D341Med (cell line): ENCODE measurements around the gene MCRIP2.

Source experiments
- DNase-seq: peaks from one replicate; pipeline ENCODE4 v3.0.0; 2012; ENCODE audit warnings: low spot score

MCRIP2 gene

DNA sequence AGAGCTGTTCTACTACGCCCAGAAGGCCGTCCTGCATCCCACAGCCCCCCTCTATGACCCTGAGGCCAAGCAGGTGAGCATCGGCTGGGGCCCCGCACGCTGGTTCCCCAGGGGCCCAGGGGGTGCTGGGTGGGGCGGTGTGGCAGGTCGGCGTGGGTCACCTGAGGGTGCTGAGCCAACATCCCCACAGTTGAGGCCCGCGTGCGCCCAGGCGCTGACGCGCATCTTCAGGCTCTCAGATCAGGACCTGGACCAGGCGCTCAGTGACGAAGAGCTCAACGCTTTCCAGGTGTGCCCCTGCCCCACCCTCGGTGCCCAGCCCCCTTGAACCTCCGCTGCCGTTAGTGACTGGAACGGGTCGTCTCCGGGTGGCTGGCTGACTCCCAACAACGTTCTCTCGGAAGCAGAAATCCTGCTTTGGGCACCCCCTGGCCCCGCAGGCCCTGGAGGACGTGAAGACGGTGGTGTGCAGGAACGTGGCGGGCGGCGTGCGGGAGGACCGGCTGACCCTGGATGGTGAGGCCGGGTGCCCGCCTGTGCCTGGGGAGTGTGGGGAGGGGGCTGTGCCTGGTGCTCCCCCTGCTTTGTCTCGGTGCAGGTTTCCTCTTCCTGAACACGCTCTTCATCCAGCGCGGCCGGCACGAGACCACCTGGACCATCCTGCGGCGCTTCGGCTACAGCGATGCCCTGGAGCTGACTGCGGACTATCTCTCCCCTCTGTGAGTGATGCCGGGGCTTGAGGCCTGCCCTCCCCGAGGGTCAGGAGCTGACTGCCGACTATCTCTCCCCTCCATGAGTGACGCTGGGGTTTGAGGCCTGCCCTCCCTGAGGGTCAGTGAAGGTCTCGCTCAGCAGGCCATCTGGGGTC lies 29.1 kb downstream of the MCRIP2 start:
- DNase-seq: no peak

DNA sequence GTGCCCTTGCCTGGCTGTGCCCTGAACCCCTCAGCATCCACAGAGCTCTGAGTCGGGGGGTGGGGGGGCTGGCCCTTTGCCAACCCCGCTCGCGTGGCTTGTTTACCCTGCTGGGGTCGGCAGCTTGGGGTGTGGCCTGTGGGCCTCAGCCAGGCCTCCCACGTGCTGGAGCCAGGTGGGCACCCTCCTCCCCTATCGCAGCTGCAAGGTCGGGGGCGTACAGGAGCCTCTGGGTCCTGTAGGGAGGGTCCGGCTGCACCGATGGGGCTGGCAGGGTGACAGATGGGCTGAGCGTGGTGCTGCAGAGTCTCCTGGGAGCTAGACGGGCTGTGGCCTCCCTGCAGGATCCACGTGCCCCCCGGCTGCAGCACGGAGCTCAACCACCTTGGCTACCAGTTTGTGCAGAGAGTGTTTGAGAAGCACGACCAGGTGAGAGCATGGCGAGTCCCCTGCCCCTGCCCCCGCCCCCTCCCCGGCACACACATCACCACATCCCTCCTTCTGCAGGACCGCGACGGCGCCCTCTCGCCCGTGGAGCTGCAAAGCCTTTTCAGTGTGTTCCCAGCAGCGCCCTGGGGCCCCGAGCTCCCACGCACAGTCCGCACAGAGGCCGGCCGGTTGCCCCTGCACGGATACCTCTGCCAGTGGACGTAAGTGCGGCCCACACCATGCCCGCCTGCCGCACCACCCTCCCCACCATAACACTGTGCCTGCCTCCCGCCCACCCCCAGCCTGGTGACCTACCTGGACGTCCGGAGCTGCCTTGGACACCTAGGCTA lies 29.9 kb downstream of the MCRIP2 start:
- peak; percentile 61 for DNase-seq

DNA sequence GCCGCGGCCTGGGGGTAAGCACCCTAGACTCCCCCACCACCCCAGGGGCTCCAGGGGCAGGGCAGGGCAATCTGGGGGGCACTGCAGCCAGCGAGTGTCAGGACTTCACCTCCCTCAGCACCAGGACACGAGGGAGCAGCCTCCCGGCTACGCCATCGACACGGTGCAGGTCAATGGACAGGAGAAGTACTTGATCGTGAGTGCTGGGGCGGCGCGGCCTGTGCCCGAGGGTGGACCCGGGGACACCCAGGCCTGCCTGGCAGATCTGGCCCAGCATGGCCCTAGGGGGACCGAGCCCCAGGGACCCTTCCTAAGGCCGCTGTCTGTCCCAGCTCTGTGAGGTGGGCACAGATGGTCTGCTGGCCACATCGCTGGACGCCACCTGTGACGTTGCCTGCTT lies 30.7 kb downstream of the MCRIP2 start:
- DNase-seq: no peak

DNA sequence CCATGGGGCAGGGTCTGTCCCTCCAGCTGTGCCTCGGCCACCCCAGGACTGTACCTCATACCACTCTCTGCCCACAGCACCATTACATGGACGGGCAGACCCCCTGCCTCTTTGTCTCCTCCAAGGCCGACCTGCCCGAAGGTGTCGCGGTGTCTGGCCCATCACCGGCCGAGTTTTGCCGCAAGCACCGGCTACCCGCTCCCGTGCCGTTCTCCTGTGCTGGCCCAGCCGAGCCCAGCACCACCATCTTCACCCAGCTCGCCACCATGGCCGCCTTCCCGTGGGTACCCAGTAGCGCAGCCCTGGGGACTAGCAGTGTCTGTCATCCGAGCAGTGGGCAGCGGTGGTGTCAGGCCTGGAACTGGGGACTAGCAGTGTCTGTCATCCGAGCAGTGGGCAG lies 31.2 kb downstream of the MCRIP2 start:
- no peak for DNase-seq

DNA sequence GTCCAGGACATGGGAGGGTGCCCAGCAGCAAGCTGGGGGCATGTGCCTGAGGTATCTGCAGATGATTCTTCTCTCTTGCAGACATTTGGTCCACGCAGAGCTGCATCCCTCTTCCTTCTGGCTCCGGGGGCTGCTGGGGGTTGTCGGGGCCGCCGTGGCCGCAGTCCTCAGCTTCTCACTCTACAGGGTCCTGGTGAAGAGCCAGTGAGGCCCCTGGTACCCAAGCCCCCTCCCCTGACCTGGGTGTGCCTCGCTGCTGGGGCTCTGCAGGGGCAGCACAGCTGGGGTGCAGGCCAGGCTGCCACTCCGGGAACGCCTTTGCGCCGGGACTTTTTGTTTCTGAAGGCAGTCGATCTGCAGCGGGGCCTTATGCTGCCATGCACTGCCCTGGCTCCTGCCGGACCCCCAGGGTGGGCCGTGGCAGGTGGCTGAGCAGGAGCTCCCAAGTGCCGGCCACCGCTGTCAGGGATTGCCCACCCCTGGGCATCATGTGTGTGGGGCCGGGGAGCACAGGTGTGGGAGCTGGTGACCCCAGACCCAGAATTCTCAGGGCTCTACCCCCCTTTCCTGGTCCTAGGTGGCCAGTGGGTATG lies 31.9 kb downstream of the MCRIP2 start:
- no peak for DNase-seq

DNA sequence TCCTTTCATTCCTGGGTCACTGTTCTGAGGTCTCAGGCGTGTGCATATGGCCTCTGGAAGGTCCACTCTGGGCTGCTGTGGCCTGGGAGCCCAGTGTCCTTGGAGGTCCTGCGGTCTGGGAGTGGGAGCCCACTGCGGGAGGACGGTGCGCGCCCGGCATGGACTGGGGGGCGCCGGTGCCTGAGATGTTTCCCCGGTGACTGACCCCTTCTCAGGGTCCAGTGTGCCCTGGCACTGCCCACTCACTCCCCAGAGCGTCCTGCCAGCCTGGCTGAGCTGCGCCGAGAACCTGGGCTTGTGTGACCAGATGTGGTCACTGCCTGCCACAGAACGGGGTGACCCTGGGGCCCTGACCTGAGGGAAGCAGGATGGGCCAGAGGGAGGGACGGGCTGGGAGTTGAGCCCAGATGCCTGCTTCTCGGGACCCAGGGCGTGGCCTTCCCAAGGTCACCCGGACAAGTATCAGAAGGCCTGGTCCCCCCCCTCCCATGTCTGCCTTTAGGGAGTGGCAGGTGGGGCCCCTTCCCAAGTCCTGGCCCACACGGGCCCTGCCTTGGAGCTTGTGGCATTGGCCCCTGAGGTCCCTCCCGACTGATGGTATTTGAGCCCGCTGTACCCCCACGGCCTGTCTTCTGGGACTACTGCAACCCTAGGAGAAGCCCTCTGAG lies 32.7 kb downstream of the MCRIP2 start:
- no peak for DNase-seq

DNA sequence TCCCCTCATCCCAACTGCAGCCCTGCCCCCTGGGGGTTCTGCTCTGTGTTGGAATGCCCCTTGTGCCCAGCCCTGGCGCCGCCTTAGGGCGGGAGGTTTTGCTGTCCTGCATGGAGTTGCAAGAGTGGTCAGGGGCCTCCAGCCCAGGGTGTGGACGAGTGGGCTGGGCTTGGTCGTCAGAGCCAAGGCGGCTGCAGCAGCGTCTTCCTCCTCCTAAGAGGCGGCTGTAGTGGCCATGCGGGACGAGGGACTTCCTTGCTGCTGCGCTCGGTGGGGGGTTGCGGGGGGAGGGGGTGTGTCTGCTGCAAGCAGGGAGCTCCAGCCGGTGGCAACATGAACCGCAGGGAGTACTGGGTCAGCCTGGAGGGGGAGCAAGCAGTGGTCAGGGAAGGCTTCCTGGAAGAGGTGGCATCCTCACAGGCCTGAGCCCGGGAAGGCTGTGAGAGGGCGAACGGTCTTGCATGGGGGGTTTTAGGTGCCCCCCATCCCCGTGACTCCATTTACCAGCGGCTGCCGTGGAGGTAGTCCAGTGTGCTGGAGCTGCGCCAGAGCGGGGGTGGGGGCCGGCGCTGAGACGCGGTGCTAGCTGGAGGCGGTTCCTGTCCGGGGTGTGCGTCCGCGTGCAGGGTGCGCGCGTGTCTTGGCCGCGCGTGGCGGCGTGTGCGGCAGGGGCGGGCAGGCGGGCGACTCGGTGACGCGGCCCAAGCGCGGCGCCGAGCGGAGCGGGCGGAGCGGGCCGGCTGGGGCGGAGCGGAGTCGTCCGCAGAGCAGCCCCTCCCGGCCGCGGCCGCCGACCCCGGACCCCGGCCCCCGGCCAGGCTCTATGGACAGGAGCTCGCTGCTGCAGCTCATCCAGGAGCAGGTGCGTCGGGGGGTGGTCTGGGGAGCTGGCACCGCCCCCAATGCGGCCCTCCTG lies 33.6 kb downstream of the MCRIP2 start, which contains the start of gene RHBDL1:
Gene RHBDL1 (plus strand): TSS at position 704 of the 916 bp plus-strand sequence. CDS start 120 bp downstream, at position 824.
- DNase-seq: no peak

DNA sequence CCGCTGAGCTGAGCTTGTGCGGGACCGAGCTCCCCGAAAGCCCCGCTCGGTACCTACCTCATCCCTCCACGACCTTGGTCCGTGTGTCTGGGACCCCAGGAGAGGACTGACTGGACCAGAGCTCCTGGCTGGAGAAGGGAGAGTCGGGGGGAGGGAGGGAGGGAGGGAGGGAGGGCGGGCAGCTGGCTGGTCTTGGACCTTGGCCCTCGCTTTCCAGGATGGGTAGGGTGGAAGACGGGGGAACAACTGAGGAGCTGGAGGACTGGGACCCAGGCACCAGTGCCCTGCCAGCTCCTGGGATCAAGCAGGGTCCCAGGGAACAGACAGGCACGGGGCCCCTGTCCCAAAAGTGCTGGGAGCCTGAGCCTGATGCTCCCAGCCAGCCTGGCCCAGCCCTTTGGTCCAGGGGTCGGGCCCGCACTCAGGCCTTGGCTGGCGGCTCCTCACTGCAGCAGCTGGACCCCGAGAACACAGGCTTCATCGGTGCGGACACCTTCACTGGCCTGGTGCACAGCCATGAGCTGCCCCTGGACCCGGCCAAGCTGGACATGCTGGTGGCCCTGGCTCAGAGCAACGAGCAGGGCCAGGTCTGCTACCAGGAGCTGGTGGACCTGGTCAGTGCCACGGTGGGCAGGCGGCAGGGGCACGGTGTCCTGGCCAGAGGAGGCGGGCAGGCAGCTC lies 34.4 kb downstream of the MCRIP2 start:
- DNase-seq: no peak

DNA sequence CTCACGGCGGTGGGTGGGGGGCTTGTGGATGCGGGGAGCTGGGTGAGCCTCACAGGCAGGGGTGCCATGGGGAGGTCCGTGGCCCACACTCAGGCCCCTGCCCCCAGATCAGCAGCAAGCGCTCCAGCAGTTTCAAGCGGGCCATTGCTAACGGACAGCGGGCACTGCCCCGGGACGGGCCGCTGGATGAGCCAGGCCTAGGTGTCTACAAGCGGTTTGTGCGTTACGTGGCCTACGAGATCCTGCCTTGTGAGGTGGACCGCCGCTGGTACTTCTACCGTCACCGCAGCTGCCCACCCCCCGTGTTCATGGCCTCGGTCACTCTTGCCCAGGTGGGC lies 34.9 kb downstream of the MCRIP2 start:
- DNase-seq: no peak

DNA sequence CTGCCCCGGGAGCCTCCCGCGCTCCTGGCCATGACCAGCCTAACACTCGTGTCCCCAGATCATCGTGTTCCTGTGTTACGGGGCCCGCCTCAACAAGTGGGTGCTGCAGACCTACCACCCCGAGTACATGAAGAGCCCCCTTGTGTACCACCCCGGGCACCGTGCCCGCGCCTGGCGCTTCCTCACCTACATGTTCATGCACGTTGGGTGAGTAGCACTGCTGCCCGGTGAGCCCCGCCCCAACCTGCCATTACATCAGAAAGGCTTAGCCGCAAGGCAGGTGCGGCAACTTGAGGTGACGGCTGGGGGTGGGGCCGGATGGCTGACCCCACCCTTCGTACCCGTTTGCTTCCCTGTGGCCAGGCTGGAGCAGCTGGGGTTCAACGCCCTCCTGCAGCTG lies 35.3 kb downstream of the MCRIP2 start:
- DNase-seq: no peak

DNA sequence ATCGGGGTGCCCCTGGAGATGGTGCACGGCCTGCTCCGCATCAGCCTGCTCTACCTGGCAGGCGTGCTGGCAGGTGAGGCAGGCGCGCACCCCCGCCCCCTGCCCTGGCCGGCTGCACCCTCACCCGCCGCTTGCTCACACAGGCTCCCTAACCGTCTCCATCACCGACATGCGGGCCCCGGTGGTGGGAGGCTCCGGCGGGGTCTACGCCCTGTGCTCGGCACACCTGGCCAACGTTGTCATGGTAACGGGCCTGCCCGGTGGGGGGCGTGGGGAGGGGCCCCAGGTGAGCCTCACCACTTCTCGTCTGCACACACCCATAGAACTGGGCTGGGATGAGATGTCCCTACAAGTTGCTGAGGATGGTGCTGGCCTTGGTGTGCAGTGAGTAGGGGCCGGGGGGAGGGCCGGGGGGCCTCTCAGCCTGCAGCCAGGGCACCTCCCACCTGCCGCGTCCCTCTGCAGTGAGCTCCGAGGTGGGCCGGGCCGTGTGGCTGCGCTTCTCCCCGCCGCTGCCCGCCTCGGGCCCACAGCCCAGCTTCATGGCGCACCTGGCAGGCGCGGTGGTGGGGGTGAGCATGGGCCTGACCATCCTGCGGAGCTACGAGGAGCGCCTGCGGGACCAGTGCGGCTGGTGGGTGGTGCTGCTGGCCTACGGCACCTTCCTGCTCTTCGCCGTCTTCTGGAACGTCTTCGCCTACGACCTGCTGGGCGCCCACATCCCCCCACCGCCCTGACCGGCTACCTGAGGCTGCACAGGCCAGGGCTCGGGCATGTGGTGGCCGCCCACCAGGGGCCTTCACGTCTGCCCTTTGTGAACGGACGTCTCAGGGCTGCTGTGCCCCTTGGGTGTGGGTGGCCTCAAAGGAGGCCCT lies 35.9 kb downstream of the MCRIP2 start:
- no peak for DNase-seq

DNA sequence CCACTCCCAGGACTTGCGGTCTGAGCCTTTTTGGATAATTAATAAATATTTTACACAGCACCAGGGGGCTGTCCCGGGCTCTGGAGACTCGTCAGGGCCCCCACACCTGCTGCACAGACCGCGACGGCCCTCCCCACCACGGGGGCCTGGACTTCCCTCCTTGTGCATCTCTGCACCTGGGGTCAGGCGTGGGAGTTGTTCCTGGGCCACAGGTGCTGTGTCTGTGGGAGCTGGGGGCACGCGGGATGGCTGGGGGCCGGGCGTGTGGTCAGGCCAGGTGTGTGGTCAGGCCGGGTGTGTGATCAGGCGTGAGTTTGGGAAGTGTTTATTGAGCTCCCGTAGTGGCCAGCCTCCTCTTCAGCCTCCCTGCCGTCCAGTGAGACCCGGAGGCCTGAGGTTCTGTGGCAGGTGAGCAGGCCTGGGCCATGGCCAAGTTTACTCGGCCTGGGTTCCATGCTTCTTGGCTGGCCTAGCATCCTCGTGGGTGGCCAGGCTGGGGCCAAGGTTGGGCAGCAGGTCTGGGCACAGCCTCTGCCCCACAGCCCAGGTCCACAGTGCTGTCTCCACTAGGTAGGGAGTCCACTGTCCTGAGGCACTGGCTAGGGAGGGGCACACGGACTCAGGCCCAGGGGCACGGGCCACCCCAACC lies 36.7 kb downstream of the MCRIP2 start:
- no peak for DNase-seq

DNA sequence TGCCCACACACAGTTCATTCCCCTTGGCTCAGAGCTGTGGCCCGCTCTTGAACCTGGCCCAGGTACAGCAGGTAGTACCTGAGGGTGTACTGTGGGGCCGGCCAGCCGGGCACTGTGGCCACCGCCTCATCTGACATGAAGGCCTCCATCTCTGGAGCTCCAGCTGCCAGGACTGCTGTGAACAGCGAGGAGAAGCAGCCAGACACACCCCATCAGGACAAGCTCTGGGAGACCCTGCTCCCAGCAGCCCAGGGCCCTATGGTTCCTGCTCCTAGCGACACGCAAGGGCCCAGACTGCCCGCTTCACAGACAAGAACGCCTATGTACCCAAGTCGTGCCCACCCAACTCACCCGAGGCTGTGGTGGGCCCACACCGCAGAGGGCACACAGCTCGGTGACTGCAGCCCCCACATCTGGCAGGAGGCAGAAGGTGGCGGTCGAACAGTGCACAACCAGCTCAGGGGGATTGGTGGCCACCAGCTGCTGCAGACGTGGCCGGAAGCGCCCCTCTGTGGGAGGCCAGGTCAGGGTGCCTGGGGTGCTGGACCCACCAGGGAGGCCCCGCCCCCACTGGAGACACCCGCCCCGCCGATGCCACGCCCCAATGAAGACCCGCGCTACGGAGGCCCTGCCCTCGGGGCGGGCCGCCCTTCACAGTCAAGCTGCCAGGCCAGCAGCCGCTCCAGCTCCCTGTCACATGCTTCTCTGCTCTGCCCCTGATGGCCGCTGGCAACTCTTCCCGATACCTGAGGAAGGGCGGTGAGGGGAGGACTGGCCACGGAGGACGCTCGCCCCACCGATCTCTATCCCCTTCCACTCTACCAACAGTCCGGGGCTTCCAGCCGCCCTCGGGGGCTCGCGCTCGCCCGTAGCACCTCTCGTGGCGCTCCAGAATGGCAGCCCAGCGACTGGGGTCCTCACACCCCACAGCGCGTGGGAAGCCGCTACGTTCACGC lies 37.5 kb downstream of the MCRIP2 start:
- DNase-seq: peak; percentile 75

DNA sequence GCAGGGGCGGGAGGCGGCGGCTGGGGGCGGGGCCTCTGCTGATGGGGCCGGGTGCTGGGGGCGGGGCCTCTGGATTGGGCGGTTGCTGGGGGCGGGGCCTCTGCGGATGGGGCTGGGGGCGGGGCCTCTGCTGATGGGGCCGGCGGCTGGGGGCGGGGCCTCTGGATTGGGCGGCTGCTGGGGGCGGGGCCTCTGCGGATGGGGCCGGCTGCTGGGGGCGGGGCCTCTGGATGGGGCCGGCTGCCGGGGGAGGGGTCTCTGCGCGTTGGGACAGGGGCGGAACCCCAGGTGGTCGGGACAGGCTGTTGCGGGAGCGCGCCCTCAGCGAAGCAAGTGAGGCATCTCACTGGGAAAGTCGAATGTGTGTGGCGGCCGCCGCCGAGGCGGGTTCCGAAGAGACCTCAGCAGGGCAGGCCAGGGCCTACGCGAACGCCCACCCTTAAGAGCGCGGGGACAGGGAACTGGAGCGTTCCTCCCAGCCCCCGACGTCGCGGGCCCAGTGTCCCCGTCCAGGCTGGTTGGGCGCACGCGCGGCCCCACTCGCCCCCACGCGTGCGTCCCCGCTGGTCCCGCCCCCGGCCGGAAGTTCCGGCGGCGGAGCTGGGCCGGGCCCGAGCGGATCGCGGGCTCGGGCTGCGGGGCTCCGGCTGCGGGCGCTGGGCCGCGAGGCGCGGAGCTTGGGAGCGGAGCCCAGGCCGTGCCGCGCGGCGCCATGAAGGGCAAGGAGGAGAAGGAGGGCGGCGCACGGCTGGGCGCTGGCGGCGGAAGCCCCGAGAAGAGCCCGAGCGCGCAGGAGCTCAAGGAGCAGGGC lies 38.4 kb downstream of the MCRIP2 start, which contains the start of gene STUB1:
Gene STUB1 (plus strand): TSS at position 597 of the 811 bp plus-strand sequence. CDS start 116 bp downstream, at position 713.
- DNase-seq: peak; percentile 91

DNA sequence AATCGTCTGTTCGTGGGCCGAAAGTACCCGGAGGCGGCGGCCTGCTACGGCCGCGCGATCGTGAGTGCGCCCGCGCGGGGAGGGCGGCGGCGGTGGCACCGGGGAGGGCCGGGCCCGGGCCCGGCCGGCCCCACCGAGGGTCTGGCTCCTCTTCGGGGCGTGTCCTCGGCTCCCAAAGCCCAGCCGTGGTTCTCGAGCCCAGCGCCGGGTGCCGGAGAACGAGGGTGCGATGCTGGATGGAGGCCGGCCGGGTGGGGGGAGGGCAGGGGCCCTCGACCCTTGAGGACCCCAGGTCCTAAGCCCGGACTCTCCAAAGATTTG lies 39.0 kb downstream of the MCRIP2 start:
- no peak for DNase-seq

DNA sequence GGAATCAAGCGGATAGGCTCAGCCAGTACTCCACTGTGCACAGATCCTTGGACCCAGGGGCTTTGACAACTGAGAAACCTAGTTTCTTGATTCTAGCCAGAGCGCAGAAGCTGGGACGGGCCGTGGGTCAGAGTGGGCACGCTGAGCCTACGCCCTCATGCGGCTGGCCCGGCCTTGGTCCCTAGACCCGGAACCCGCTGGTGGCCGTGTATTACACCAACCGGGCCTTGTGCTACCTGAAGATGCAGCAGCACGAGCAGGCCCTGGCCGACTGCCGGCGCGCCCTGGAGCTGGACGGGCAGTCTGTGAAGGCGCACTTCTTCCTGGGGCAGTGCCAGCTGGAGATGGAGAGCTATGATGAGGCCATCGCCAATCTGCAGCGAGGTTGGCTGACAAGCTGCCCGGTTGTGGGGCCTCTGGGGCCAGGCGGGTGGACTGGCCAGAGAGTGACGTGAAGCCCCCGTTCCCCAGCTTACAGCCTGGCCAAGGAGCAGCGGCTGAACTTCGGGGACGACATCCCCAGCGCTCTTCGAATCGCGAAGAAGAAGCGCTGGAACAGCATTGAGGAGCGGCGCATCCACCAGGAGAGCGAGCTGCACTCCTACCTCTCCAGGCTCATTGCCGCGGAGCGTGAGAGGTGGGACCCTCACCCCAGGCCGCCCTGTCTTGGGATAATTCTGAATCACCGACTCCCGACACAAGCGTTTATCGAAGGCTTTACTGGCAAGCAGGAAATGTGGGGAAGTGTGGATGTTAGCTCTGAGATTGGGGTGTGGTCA lies 39.5 kb downstream of the MCRIP2 start:
- DNase-seq: no peak
